Measurements from ENCODE around the gene RAP1GAP. TPM values are rescaled to one million over a fixed set of nuclear protein-coding genes. Genes with fewer than 3 reads are reported as not detected.

The RAP1GAP gene
- total and polyA plus RNA-seq, 9 of the 15 experiments (the other 6 are each of a cell fraction or from before 2014, with no cell fraction given) = 0.29 to 30.2 (median 19.2) TPM

DNA sequence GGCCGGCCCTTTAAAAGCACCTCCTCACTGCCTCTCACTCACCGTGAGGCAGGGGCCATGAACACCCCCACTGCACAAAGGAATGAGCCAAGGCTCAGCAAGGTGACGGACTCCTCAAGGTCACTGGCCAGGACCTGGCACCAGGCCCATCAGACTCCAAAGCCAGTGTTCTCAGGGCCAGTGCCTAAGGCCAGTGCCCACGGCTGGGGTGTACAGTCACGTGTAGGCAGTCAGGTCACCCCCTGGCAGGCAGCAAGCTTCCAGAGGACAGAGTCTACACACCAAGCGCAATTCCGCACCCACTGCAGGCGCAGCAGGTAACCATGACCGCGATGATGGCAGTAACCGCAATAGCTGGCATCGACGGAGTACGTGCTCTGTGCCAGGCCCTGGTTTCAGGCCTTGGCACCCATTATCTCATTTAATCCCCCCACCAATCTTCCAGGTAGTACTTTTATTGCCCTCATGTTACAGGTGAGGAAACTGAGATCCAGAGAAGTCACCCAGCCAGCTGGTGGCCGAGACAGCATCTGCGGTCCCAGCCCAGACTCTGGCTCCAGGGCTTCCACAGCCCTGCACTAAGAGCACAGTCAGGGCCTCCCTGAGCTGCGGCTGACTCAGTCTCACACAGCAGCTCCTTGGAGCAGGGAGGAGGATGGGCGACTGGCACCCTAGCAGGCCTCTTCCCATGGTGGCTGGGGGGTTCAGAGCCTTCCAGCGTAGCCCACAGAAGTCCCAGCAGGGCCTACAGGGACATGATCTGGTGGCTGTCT, 27.0 kb downstream of the RAP1GAP start:
- CTCF ChIA-PET (ENCODE audit: low intra/inter-chr PET ratio) = no interaction called here
- POLR2A ChIA-PET = interaction anchor here (0.6 to 4.8 kb wide), 4 partner anchors 12 to 29 kb away, joined by 3 to 23 read pairs (median 3); no protein-coding TSS in a partner anchor
- WGBS (ENCODE audit: insufficient coverage, low coverage, missing lambda C conversion rate) = 87% methylated on average over 19 of the region's 19 CpGs
- no peak for DNase-seq (ENCODE audit: extremely low read depth in 1 of 4, low spot score in 3 of 4)
- Histone ChIP-seq H3K79me2 (ENCODE audit: control insufficient read depth, insufficient read depth, low read length) (peaks cover 2% of the 10 kb centered on the region; the same call in 1 of the 3 replicates), H3K4me2 (ENCODE audit: insufficient read depth, low read length) (no peak overlapping the region), H3K4me1 (replicated peaks in 1 of 2; ENCODE audit: control insufficient read depth in 2 of 2, insufficient read depth in 2 of 2, low read length in 2 of 2) (peaks cover 24 to 40% of the 10 kb centered on the region in 2 experiments), H3K9me3 (replicated peaks; ENCODE audit: control insufficient read depth, insufficient read depth, low read depth, low read length) (no peaks in the 10 kb centered on the region), H3K27me3 (ENCODE audit: control insufficient read depth in 2 of 2, insufficient read depth in 2 of 2, low read length in 2 of 2) (no peaks in the 10 kb centered on the region), H2AFZ (ENCODE audit: low read depth, low read length) (no peak overlapping the region), H3K9ac (ENCODE audit: insufficient read depth in 1 of 2, low read depth in 2 of 2, low read length in 2 of 2) (peak overlapping the region in 1 of 2 experiments; percentile 76; a peak in 2 of 4 replicates), H3K36me3 (ENCODE audit: control insufficient read depth, insufficient read depth, low read length) (peaks cover 10% of the 10 kb centered on the region; the same call in 2 of the 3 replicates), H4K20me1 (replicated peaks; ENCODE audit: control insufficient read depth, insufficient read depth, low read length) (peaks cover 14% of the 10 kb centered on the region), H3K9me1 (ENCODE audit: control insufficient read depth, insufficient read depth, low read length) (no peaks in the 10 kb centered on the region), H3K4me3 (no peak overlapping the region), H3K27ac (ENCODE audit: extremely low read depth, low read depth, low read length) (no peak overlapping the region; the same call in 2 of the 3 replicates)
- no peak for ATAC-seq
- TF ChIP-seq NFIC (IDR thresholded peaks at IDR 0.05) (0 out of 2 replicates have a peak, but pooled peaks have one; percentile 31), PATZ1 (CRISPR knock-in tag; IDR thresholded peaks at IDR 0.05; ENCODE audit: borderline replicate concordance) (no peak), JUN (IDR thresholded peaks at IDR 0.05; ENCODE audit: borderline replicate concordance, low read depth, low read length) (no peak), JUN (CRISPR knock-in tag; IDR thresholded peaks at IDR 0.05; ENCODE audit: borderline replicate concordance) (0 out of 2 replicates have a peak, but pooled peaks have one; percentile 13), SIN3A (IDR thresholded peaks at IDR 0.05; ENCODE audit: borderline replicate concordance in 2 of 2, control insufficient read depth in 1 of 2, low read depth in 2 of 2, low read length in 2 of 2) (no peak)
- in situ Hi-C loops (cut with MboI) = no loop called here
- intact Hi-C loops (cut with micrococcal nuclease) = no loop called here
- FAIRE-seq = no peak
- BruUV-seq (replicated peaks) = no TSS peak

Measured in K562 (cell line).